ENCODE results near the gene C7orf57.

Gene C7orf57

DNA sequence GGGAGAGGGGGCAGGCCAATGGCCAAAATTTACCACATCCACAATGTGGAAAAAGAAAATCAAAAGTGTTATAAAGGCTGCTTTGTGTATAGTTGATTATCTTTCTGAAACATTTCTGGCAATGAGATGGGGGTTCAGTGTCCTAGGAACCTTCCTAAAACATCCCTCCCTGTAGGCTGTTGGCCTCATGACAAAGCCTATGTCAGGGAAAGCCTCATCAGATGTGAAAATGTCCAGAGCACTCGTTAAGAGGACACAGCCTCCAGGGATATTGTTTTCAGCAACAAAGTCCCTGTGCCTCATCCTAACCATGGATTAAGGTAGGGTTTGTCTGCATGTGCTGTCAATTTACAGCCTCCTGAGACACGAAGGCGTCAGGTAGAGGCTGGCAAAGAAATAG, 23.4 kb upstream of the C7orf57 start:
- H3K27ac ChIP-seq: no peak overlapping the region
- TF ChIP-seq, protein P1, sequence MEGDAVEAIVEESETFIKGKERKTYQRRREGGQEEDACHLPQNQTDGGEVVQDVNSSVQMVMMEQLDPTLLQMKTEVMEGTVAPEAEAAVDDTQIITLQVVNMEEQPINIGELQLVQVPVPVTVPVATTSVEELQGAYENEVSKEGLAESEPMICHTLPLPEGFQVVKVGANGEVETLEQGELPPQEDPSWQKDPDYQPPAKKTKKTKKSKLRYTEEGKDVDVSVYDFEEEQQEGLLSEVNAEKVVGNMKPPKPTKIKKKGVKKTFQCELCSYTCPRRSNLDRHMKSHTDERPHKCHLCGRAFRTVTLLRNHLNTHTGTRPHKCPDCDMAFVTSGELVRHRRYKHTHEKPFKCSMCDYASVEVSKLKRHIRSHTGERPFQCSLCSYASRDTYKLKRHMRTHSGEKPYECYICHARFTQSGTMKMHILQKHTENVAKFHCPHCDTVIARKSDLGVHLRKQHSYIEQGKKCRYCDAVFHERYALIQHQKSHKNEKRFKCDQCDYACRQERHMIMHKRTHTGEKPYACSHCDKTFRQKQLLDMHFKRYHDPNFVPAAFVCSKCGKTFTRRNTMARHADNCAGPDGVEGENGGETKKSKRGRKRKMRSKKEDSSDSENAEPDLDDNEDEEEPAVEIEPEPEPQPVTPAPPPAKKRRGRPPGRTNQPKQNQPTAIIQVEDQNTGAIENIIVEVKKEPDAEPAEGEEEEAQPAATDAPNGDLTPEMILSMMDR (IDR thresholded peaks at IDR 0.05): no peak
- TF ChIP-seq ZFX (IDR thresholded peaks at IDR 0.05; ENCODE audit: borderline replicate concordance): no peak

DNA sequence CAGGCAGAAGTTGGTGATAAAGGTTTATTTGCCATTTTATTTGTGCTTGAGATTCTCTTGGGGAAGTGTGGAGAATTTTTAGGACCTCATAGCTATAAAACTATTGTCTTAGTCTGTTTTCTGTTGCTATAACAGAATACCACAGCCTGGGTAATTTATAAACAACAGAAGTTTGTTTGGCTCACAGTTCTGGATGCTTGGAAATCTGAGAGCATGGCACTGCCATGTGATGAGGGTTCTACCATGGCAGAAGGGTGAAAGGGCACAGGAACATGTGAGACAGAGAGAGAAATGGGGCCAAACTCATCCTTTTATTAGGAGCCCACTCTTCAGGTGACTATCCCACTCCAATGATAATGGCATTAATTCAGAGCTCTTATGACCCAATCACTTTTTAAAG, 18.7 kb upstream of the C7orf57 start:
- TF ChIP-seq, protein P1 (IDR thresholded peaks at IDR 0.05): no peak
- no peak for TF ChIP-seq ZFX (IDR thresholded peaks at IDR 0.05; ENCODE audit: borderline replicate concordance)
- H3K27ac ChIP-seq: no peak overlapping the region

DNA sequence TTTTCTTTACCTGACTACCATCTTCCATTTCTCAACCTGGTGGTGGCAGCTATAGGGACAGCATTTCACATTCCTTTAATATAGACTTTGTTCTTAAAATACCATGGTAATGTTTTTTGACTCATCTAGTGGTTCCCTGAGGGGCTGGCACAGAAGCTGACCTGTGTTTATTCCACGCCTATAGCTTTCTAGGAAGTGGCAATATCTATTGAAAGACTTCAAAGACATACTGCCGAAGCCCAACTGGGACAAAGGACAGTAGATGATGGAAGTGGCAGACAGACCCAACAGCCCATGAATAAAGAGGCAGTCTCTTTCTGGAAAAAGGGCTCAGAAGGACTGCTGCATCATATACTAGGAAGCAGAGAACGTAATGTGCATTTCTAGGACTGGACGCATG, 17.7 kb upstream of the C7orf57 start:
- no peak overlapping the region for H3K27ac ChIP-seq
- TF ChIP-seq ZFX (IDR thresholded peaks at IDR 0.05; ENCODE audit: borderline replicate concordance): no peak
- TF ChIP-seq, protein P1 (IDR thresholded peaks at IDR 0.05): no peak

DNA sequence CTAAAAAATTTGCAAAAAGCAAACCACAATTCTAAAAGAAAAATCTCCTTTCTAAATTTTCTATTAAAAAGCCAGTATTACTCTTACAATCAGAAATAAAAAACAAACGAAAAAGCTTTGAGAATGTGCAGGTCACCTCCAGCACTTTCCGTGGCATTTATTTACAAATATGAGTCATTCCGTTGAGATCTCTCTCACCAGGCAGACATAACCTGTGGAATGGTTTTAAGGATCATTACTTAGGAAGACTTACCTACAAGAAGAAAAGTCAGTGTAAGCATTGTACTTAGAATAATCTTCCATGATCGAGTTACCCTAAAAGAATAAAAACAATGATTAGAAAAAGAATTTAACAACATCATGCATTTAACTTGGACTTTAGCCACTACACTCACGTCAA, 9.7 kb upstream of the C7orf57 start:
- H3K27ac ChIP-seq: no peak overlapping the region
- TF ChIP-seq, protein P1 (IDR thresholded peaks at IDR 0.05): no peak
- TF ChIP-seq ZFX (IDR thresholded peaks at IDR 0.05; ENCODE audit: borderline replicate concordance): no peak

DNA sequence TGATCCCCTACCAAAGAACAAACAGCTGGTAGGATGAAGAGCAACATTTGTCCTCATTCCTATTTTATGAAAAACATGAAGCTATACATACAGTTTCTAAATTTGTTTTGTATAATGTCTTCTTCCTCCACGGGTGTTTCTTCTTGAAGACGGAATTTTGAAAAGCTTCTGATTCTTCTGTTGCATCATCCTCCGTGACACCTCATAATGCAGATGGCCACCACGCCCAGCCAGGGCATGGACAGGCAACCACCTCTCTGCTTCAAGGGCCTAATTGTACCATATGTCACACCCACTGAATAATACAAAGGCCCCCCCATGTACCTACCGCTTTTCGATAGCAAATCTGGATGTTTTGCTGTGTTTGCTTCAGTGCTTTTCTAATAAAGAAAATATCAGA, 6.4 kb upstream of the C7orf57 start, which contains the start of gene SUN3:
Gene SUN3 (minus strand): TSS at position 170 of the 400 bp plus-strand sequence. CDS start 169 bp downstream, at position 1.
- no peak within 1 kb of the TSS for H3K27ac ChIP-seq
- no peak for TF ChIP-seq ZFX (IDR thresholded peaks at IDR 0.05; ENCODE audit: borderline replicate concordance)
- TF ChIP-seq, protein P1 (IDR thresholded peaks at IDR 0.05): no peak

DNA sequence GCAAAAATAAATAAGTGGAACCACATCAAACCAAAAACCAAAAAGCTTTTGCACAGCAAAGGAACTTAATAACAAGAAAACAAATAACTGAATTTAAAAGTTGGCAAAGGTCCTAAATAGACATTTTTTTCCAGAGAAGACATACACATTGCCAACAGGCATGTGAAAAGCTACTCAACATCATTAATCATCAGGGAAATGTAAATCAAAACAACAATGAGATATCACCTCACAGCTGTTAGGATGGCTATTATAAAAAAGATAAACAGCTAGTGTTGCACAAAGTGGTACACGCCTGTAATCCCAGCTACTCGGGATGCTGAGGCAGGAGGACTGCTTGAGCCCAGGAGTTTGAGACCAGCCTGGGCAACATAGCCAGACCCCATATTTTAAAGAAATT, 4.2 kb upstream of the C7orf57 start:
- TF ChIP-seq, protein P1 (IDR thresholded peaks at IDR 0.05): no peak
- no peak for TF ChIP-seq ZFX (IDR thresholded peaks at IDR 0.05; ENCODE audit: borderline replicate concordance)
- H3K27ac ChIP-seq: no peak overlapping the region

DNA sequence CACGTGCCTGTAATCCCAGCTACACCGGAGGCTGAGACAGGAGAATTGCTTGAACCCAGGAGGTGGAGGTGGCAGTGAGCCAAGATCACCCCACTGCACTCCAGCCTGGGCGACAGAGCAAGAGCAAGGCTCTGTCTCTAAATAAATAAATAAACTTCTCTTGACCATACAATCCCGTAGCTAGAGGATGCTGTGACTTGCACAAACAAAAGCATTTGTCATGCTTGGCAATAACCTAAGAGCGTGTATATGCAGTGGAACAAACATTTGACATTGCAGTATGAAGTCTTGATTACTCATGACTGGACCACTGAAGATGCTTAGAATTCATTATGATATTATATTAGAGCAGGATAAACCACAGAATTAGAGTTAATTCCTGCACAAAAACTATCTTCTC, 1.4 kb upstream of the C7orf57 start:
- H3K27ac ChIP-seq: no peak overlapping the region
- TF ChIP-seq, protein P1 (IDR thresholded peaks at IDR 0.05): no peak
- TF ChIP-seq ZFX (IDR thresholded peaks at IDR 0.05; ENCODE audit: borderline replicate concordance): no peak
